ENCODE data around the gene MYL12B.

DNA sequence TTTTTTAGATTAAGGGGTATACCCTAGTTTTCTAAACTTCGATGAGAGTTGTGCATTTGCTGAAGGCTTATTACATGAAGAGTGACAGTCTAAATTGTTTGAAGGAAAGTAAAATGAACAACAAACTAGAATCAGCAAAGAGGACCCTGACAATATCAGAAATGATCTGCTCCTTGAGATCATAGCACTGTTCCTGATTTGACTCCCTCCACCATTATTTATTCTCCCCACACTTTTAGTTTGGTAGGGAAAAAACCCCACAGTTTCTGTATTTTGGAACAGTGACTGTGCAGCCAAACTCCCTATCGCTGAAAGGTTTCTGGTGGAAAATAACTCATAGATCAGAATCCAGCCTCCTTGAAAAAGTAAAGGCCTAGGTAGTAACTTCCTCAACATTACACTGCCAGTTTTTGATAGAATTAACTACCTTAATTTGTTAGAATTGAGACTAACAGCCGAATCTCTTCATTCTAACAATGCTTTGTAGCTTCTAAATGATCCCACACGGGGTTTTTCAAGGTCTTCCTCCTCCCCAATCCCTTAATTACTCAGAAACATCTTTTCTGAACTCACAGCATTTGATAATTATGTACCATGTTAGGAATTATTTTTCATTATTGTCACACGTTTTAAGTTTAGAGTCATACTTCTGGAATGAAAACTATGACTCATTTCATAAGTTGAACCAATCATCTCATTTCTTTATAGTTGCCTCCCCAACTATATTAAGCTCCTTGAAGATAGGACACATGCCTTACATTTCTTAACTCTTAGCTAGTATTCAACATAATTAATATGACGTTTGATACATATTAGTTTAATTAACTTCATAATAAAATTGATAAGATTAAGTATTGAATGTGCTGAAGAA lies 11.5 kb upstream of the MYL12B start:
- no peak; the same call in none of the 2 replicates for TF ChIP-seq POLR2A (IDR thresholded peaks at IDR 0.05; ENCODE audit: low read depth, low read length)
- peak; percentile 70 for TF ChIP-seq POLR2AphosphoS5 (IDR thresholded peaks at IDR 0.05; ENCODE audit: low read depth, low read length)

Measured in GM12892 (cell line).